Brain pericyte (primary cell): ENCODE data around the gene SLC6A1.

ENCODE experiments used
- DNase-seq: peaks from one replicate; pipeline ENCODE4 v3.0.0-alpha.2; 2012; ENCODE audit warnings: low read depth, low spot score

Gene SLC6A1

GRCh38 chr3:10970306-10970960 is 22.1 kb upstream of the SLC6A1 start:
- DNase-seq = no peak

GRCh38 chr3:10972072-10972782 is 20.3 kb upstream of the SLC6A1 start:
- no peak for DNase-seq

GRCh38 chr3:10973046-10973595 is 19.4 kb upstream of the SLC6A1 start:
- DNase-seq = no peak

GRCh38 chr3:10974131-10974530 is 18.4 kb upstream of the SLC6A1 start:
- no peak for DNase-seq

GRCh38 chr3:10974746-10975375 is 17.7 kb upstream of the SLC6A1 start:
- no peak for DNase-seq

GRCh38 chr3:10975695-10976234 is 16.8 kb upstream of the SLC6A1 start:
- DNase-seq = no peak

- DNase-seq = no peak
Observed at GRCh38 chr3:10976770-10977169, 15.8 kb upstream of the SLC6A1 start.

- DNase-seq = no peak
Observed at GRCh38 chr3:10977892-10978510, 14.5 kb upstream of the SLC6A1 start.

- DNase-seq = no peak
Observed at GRCh38 chr3:10978956-10979355, 13.6 kb upstream of the SLC6A1 start.

- no peak for DNase-seq
Observed at GRCh38 chr3:10980312-10980711, 12.2 kb upstream of the SLC6A1 start.

GRCh38 chr3:10981031-10981430 is 11.5 kb upstream of the SLC6A1 start:
- DNase-seq = no peak

- no peak for DNase-seq
Observed at GRCh38 chr3:10981961-10982360, 10.6 kb upstream of the SLC6A1 start.

GRCh38 chr3:10982782-10983181 is 9.8 kb upstream of the SLC6A1 start:
- DNase-seq = no peak

GRCh38 chr3:10983219-10983916 is 9.2 kb upstream of the SLC6A1 start:
- DNase-seq = no peak

- no peak for DNase-seq
Observed at GRCh38 chr3:10984371-10984896, 8.1 kb upstream of the SLC6A1 start.

GRCh38 chr3:10985181-10985580 is 7.4 kb upstream of the SLC6A1 start:
- DNase-seq = no peak

GRCh38 chr3:10986592-10986991 is 6.0 kb upstream of the SLC6A1 start:
- no peak for DNase-seq

- no peak for DNase-seq
Observed at GRCh38 chr3:10988001-10988665, 4.4 kb upstream of the SLC6A1 start.

- no peak for DNase-seq
Observed at GRCh38 chr3:10988991-10989484, 3.5 kb upstream of the SLC6A1 start.
